Astrocyte (in vitro differentiated cells and primary cell): ENCODE measurements around the gene RCOR3. TPM values are rescaled to one million over a fixed set of nuclear protein-coding genes. Genes with fewer than 3 reads are reported as not detected.

Source experiments
- DNase-seq: peaks from one replicate; pipeline ENCODE4 v3.0.0-alpha.2; 2010; ENCODE audit warnings: low read depth
- FAIRE-seq: peaks from 2 replicates; lab custom pipeline; 2011; peaks lifted over from hg19 to GRCh38; lab: Jason Lieb, UNC
- H2AFZ ChIP-seq: 2 replicates; pipeline ENCODE4 v1.6.0; 2012; ENCODE audit warnings: low read depth, low read length, inconsistent platforms
- H3K27ac ChIP-seq: 2 replicates; pipeline ENCODE4 v1.5.1; 2011; ENCODE audit warnings: low read depth, low read length, inconsistent platforms
- H3K27me3 ChIP-seq: 2 replicates; pipeline ENCODE4 v1.6.0; 2011; ENCODE audit warnings: low read length, inconsistent platforms; ENCODE audit not compliant: insufficient read depth
- H3K36me3 ChIP-seq: 2 replicates; pipeline ENCODE4 v1.5.1; 2011; ENCODE audit warnings: low read length, inconsistent platforms; ENCODE audit not compliant: insufficient read depth
- H3K4me1 ChIP-seq: 2 replicates; pipeline ENCODE4 v1.5.1; 2011; ENCODE audit warnings: low read length, inconsistent platforms; ENCODE audit not compliant: insufficient read depth
- H3K4me2 ChIP-seq: 2 replicates; pipeline ENCODE4 v1.6.0; 2012; ENCODE audit warnings: low read length, inconsistent platforms
- H3K4me3 ChIP-seq: 2 replicates; pipeline ENCODE4 v1.5.1; 2011; ENCODE audit warnings: low read depth, mild to moderate bottlenecking, low read length, inconsistent platforms; ENCODE audit not compliant: insufficient read depth
- H3K79me2 ChIP-seq: 2 replicates; pipeline ENCODE4 v1.6.0; 2012; ENCODE audit warnings: mild to moderate bottlenecking, low read length, inconsistent platforms; ENCODE audit not compliant: insufficient read depth
- H3K9ac ChIP-seq: 2 replicates; pipeline ENCODE4 v1.6.0; 2012; ENCODE audit warnings: mild to moderate bottlenecking, low read length, inconsistent platforms
- H3K9me3 ChIP-seq: 2 replicates; pipeline ENCODE4 v1.5.1; 2012; ENCODE audit warnings: low read depth, mild to moderate bottlenecking, low read length, inconsistent platforms; ENCODE audit not compliant: insufficient read depth
- H4K20me1 ChIP-seq: 2 replicates; pipeline ENCODE4 v1.6.0; 2012; ENCODE audit warnings: low read length, inconsistent platforms; ENCODE audit not compliant: insufficient read depth
- H3K27ac Mint-ChIP-seq: one replicate; pipeline ENCODE4 v1.8.0; 2021; ENCODE audit warnings: mild to moderate bottlenecking, mixed read lengths; ENCODE audit not compliant: unreplicated experiment
- H3K27me3 Mint-ChIP-seq: one replicate; pipeline ENCODE4 v1.8.0; 2021; ENCODE audit warnings: low read depth, mixed read lengths; ENCODE audit not compliant: unreplicated experiment
- H3K36me3 Mint-ChIP-seq: one replicate; pipeline ENCODE4 v1.8.0; 2021; ENCODE audit warnings: low read depth, mixed read lengths; ENCODE audit not compliant: unreplicated experiment
- H3K4me1 Mint-ChIP-seq: one replicate; pipeline ENCODE4 v1.8.0; 2021; ENCODE audit warnings: low read depth, mixed read lengths; ENCODE audit not compliant: unreplicated experiment
- H3K4me3 Mint-ChIP-seq: one replicate; pipeline ENCODE4 v1.8.0; 2021; ENCODE audit warnings: mild to moderate bottlenecking, moderate library complexity, mixed read lengths; ENCODE audit not compliant: unreplicated experiment
- H3K9me3 Mint-ChIP-seq: one replicate; pipeline ENCODE4 v1.8.0; 2021; ENCODE audit warnings: mild to moderate bottlenecking, mixed read lengths; ENCODE audit not compliant: unreplicated experiment
- EZH2 ChIP-seq: IDR thresholded peaks from 2 replicates; pipeline ENCODE4 v1.6.1; 2012; ENCODE audit warnings: mild to moderate bottlenecking, low read length, inconsistent platforms; ENCODE audit not compliant: insufficient read depth
- total RNA-seq: library from RNA; stranded (reverse); gene quantifications from 2 replicates; pipeline ENCODE4 v1.2.1, GENCODE V29; 2021
- TF ChIP-seq, protein P1 (sequence below): IDR thresholded peaks from 2 replicates; pipeline ENCODE4 v1.5.1; 2011; ENCODE audit warnings: low read depth, mild to moderate bottlenecking, inconsistent platforms, low read length, moderate library complexity; ENCODE audit not compliant: insufficient read depth

The RCOR3 gene
- total RNA-seq, 1 donor from 2014 or later: 68.2 TPM

- peaks cover 73% of the 10 kb centered on the region for H3K79me2 ChIP-seq
- H3K4me1 Mint-ChIP-seq: peaks cover 3% of the 10 kb centered on the region
Observed at GRCh38 chr1:211338224-211338620, 79.1 kb downstream of the RCOR3 start.

DNA sequence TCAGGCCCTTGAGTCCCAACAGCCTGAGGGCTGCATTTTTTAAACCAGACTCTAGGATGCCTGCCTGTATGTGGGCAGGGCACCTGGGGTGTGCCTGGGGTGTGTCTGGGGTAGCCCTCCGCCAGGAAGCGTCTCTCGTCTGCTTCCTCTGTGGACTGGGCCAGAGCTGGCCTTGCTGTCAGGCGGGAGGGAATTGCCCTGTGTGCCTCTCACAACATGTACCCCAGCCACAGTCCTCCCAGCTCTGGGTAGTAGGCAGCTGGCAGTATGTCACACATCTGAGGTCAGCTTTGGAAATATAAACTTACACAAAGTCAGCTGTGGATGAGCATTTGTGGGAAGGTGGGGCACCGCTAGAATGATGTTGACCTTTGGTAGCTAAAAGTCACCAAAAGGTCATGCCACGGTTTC lies 80.5 kb downstream of the RCOR3 start:
- Mint-ChIP-seq H3K36me3 (peaks cover 8% of the 10 kb centered on the region), H3K27ac (no peak overlapping the region), H3K9me3 (peaks cover 5% of the 10 kb centered on the region), H3K4me1 (peaks cover 8% of the 10 kb centered on the region), H3K4me3 (no peak overlapping the region), H3K27me3 (peaks cover 6% of the 10 kb centered on the region)
- no peak overlapping the region for H3K4me2 ChIP-seq
- no peak overlapping the region for H3K27ac ChIP-seq
- no peak for TF ChIP-seq EZH2
- TF ChIP-seq, protein P1, sequence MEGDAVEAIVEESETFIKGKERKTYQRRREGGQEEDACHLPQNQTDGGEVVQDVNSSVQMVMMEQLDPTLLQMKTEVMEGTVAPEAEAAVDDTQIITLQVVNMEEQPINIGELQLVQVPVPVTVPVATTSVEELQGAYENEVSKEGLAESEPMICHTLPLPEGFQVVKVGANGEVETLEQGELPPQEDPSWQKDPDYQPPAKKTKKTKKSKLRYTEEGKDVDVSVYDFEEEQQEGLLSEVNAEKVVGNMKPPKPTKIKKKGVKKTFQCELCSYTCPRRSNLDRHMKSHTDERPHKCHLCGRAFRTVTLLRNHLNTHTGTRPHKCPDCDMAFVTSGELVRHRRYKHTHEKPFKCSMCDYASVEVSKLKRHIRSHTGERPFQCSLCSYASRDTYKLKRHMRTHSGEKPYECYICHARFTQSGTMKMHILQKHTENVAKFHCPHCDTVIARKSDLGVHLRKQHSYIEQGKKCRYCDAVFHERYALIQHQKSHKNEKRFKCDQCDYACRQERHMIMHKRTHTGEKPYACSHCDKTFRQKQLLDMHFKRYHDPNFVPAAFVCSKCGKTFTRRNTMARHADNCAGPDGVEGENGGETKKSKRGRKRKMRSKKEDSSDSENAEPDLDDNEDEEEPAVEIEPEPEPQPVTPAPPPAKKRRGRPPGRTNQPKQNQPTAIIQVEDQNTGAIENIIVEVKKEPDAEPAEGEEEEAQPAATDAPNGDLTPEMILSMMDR: no peak
- no peak overlapping the region for H3K4me3 ChIP-seq
- no peaks in the 10 kb centered on the region for H3K4me1 ChIP-seq
- peaks cover 74% of the 10 kb centered on the region for H3K79me2 ChIP-seq
- no peak overlapping the region for H3K9ac ChIP-seq
- DNase-seq (no peak), FAIRE-seq (no peak)
- H4K20me1 ChIP-seq: peaks cover 69% of the 10 kb centered on the region
- no peak overlapping the region for H2AFZ ChIP-seq
- no peaks in the 10 kb centered on the region for H3K9me3 ChIP-seq
- H3K27me3 ChIP-seq: no peaks in the 10 kb centered on the region
- H3K36me3 ChIP-seq: no peaks in the 10 kb centered on the region

More at GRCh38 chr1:211338224-211338620, 79.1 kb downstream of the RCOR3 start:
- H4K20me1 ChIP-seq: peaks cover 72% of the 10 kb centered on the region
- no peaks in the 10 kb centered on the region for H3K27me3 ChIP-seq
- Mint-ChIP-seq H3K4me3 (no peak overlapping the region), H3K27ac (no peak overlapping the region), H3K9me3 (peaks cover 5% of the 10 kb centered on the region), H3K36me3 (peaks cover 9% of the 10 kb centered on the region), H3K27me3 (peaks cover 6% of the 10 kb centered on the region)
- FAIRE-seq: no peak
- H3K4me1 ChIP-seq: no peaks in the 10 kb centered on the region
- no peak overlapping the region for H3K9ac ChIP-seq
- no peak overlapping the region for H3K4me3 ChIP-seq
- H2AFZ ChIP-seq: no peak overlapping the region
- no peak for DNase-seq
- no peaks in the 10 kb centered on the region for H3K9me3 ChIP-seq
- no peaks in the 10 kb centered on the region for H3K36me3 ChIP-seq
- H3K4me2 ChIP-seq: no peak overlapping the region
- H3K27ac ChIP-seq: no peak overlapping the region
- TF ChIP-seq EZH2: no peak
- TF ChIP-seq, protein P1: no peak

DNA sequence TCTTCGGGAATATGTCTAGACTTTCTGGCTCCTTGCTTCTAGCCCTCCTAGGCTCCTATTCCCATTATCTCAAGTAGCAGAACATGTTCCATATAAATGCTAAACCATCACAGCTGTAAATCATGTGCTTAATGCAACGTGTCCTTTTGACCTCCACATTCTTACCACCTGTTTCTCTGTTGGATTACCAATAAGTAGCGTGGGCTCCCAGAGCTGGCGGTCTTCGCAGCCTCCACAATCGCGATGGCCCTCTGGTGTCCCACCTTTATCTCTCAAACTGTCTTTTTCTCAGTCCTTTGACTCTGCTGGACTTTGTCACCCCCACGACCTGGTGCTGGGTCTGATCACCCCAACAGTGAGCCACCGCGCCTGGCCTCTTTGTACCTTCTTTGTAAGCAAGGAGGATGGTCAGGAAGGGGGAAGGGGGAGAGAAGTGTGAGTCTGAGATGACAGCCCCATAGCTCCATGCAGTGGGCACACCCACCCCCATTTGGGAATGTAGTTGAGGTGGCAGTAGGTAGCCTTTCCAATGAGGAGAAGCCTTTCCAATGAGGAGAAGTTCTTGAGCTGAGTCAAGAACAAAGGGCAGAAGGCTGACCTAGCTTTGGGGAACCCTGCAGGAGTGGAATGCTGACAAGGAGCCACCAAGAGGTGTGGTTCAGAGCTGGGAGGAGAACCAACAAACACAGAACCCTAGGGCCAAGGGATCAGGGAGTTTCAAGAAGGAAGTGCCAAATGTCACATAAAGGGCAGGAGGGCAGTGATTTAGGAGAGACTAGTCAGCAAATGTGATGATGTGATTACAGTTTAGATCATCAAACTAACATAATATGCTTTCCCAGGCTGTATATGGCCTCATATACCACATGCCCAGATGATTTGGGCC lies 81.7 kb downstream of the RCOR3 start:
- DNase-seq (no peak), FAIRE-seq (no peak)
- Histone ChIP-seq H2AFZ (no peak overlapping the region), H3K9me3 (no peaks in the 10 kb centered on the region), H3K27me3 (no peaks in the 10 kb centered on the region), H3K4me2 (no peak overlapping the region), H3K4me1 (peaks cover 5% of the 10 kb centered on the region), H3K9ac (no peak overlapping the region), H3K79me2 (peaks cover 66% of the 10 kb centered on the region), H3K36me3 (no peaks in the 10 kb centered on the region), H3K27ac (no peak overlapping the region), H3K4me3 (no peak overlapping the region), H4K20me1 (peaks cover 63% of the 10 kb centered on the region)
- no peak for TF ChIP-seq EZH2
- TF ChIP-seq, protein P1: no peak
- Mint-ChIP-seq H3K4me1 (peaks cover 11% of the 10 kb centered on the region), H3K9me3 (peaks cover 5% of the 10 kb centered on the region), H3K36me3 (peaks cover 9% of the 10 kb centered on the region), H3K4me3 (no peak overlapping the region), H3K27ac (no peak overlapping the region), H3K27me3 (peaks cover 6% of the 10 kb centered on the region)
